Body of pancreas (tissue), 4 donors: ENCODE results near the gene IRF3.

Experiments used
- POLR2A ChIP-seq, 3 donors: fragments of 450-650 bp; IDR thresholded peaks; one replicate each; pipeline ENCODE4 v1.6.1; 2016; ENCODE audit warnings: antibody characterized with exemption in 3 of 3, mild to moderate bottlenecking in 2 of 3
- TF ChIP-seq, protein P1 (sequence below), 7 experiments: fragments of 450-650 bp in 4 of 7; fragments of 200-600 bp in 3 of 7; sonication (generic) in 3 of 7; IDR thresholded peaks; one replicate each; pipeline ENCODE4 v1.5.1; 2016 to 2019; ENCODE audit warnings: antibody characterized with exemption in 7 of 7

DNA sequence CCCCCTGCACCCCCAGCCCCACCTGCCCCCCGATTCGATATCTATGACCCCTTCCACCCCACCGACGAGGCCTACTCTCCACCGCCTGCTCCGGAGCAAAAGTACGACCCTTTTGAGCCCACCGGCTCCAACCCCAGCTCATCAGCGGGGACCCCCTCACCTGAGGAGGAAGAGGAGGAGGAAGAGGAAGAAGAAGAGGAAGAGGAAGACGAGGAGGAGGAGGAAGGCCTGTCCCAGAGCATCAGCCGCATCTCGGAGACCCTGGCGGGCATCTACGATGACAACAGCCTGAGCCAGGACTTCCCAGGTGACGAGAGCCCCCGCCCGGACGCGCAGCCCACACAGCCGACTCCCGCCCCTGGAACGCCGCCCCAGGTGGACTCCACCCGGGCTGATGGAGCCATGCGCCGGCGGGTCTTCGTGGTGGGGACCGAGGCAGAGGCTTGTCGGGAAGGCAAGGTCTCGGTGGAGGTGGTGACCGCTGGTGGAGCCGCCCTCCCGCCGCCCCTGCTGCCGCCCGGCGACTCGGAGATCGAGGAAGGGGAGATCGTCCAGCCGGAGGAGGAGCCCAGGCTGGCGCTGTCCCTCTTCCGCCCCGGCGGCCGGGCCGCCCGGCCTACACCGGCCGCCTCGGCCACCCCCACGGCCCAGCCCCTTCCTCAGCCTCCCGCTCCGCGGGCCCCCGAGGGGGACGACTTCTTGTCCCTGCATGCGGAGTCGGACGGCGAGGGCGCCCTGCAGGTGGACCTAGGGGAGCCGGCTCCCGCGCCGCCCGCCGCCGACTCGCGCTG, 14.4 kb downstream of the IRF3 start:
- TF ChIP-seq POLR2A (IDR thresholded peaks at IDR 0.05): no peak
- TF ChIP-seq, protein P1, sequence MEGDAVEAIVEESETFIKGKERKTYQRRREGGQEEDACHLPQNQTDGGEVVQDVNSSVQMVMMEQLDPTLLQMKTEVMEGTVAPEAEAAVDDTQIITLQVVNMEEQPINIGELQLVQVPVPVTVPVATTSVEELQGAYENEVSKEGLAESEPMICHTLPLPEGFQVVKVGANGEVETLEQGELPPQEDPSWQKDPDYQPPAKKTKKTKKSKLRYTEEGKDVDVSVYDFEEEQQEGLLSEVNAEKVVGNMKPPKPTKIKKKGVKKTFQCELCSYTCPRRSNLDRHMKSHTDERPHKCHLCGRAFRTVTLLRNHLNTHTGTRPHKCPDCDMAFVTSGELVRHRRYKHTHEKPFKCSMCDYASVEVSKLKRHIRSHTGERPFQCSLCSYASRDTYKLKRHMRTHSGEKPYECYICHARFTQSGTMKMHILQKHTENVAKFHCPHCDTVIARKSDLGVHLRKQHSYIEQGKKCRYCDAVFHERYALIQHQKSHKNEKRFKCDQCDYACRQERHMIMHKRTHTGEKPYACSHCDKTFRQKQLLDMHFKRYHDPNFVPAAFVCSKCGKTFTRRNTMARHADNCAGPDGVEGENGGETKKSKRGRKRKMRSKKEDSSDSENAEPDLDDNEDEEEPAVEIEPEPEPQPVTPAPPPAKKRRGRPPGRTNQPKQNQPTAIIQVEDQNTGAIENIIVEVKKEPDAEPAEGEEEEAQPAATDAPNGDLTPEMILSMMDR (IDR thresholded peaks at IDR 0.05): no peak
